Activated gamma-delta T cell treated with anti-CD3 and anti-CD28 coated beads, Interleukin-2, amount 50 U/mL, for 16 hours (primary cell): Measurements from ENCODE around the gene COLGALT1.
"Not testable (repeated sequence)": the region's sequence is repeated elsewhere in the genome, so short reads cannot be mapped to it uniquely, and the experiment has no call there.

ENCODE experiments used
- DNase-seq: peaks from one replicate; pipeline ENCODE4 v3.0.0-alpha.2; 2020; ENCODE audit warnings: low read depth

Gene COLGALT1

GRCh38 chr19:17562097-17562496, 6.6 kb downstream of the COLGALT1 start:
- DNase-seq = no peak

DNA sequence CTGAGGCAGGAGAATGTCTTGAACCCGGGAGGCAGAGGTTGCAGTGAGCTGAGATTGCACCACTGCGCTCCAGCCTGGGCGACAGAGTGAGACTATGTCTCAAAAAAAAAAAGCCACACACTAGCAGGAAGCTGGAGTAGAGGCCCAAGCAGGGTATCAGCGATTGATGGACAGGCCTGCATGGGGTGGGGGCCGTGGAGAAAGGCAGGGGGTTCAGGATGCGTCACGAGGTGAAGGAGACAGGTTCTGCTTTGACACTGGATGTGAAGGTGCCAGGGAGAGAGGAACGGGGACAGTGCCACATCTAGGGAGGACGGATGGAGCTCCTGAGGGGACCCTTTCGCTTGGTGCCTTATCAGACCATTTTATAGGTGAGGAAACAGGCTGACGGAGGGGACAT, 7.1 kb downstream of the COLGALT1 start:
- no peak for DNase-seq

DNA sequence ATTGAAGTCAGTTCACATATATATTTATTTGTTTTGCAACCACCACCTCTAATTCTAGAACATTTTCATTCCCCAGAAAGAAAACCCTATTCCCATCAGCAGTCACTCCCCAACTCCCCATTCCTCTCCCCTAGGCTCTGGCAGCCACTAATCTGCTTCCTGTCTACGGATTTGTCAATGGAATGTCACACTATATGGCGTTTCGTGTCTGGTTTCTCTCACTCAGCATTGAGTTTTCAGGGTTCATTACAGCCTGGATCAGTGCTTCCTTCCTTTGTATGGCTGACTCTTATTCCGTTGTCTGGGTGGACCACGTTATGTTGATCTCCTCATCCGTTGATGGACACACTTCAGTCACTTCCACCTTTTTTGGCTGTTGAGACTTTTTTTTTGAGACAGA, 9.3 kb downstream of the COLGALT1 start:
- DNase-seq = no peak

DNA sequence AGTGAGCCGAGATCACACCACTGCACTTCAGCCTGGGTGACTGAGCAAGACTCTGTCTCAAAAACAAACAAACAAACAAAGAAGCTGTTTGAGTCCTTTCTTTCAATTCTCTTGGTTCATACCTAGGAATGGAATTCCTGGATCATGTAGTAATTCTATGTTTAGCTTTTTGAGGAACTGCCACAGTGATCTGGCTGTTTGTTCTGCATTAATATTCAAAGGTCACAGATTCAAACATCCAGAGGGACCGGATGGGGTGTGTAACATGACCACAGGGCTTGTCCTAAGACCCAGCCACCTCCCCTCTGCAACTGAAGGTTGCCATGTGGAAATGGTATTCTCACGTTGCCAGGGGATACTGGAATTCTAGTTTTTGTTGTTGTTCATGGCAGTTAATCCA, 10.2 kb downstream of the COLGALT1 start:
- no peak for DNase-seq

DNA sequence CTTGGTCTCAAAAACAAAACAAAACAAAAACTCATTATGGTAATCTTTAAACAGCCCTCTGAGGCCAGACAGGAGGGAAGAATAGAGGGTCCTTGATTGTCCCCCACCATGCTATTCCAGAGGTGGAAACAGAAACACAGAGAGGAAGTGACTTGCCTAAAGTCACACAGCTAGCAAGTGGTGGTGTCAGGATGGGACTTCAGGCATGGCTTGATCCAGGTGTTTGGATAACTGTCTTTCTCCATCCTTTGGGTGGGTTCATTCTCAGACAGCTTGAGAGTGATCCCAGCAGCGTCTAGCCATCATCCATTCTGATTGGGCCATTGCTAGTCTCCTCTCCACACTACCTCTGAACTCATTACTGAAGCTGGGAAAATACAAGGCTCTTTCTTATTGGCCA, 12.5 kb downstream of the COLGALT1 start:
- DNase-seq = no peak

GRCh38 chr19:17570291-17570690, 14.8 kb downstream of the COLGALT1 start:
- DNase-seq = not testable (repeated sequence)

DNA sequence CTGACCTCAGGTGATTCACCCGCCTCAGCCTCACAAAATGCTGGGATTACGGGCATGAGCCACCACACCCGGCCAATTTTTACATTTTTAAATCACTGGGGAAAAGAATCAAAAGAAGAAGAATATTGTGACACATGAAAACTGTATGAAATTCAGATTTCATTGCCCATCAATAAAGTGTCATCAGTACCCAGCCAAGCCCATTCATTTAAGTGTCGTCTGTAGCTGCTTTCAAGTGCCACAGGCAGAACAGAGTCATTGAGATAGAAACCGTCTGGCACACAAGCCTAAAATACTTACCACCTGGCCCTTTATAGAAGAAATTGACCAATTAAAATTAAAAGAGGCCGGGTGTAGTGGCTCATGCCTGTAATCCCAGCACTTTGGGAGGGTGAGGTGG, 15.3 kb downstream of the COLGALT1 start:
- no peak for DNase-seq

- DNase-seq = no peak
Measured at GRCh38 chr19:17572638-17573037, 17.2 kb downstream of the COLGALT1 start.

GRCh38 chr19:17575871-17576757, 20.7 kb downstream of the COLGALT1 start:
- DNase-seq = no peak

- no peak for DNase-seq
Measured at GRCh38 chr19:17576758-17577456, 21.5 kb downstream of the COLGALT1 start.

DNA sequence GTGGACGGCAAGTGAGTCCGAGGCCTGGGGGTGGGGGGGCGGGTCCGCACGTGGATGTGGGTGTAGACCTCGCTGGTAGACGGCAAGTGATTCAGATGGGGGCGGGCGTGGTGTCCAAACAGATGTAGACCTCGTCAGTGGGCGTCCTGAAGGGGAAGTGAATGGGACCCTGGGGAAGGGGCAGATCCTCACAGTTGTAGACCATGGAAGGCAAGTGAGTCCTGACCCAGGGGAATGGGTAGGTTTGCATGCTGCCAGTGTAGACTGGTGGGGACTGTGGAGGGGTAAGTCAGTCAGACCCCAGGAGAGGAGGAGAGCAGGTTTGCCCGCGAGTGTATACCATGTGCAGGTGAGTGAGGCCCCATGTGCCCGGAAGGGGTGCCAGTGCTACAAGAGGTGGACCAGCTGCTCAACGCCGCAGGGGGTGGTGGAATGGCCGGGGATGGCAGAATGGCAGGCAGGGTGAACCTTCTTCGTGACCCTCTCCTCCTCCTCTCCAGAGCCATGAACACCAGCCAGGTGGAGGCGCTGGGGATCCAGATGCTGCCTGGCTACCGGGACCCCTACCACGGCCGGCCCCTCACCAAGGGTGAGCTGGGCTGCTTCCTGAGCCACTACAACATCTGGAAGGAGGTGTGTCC, 22.1 kb downstream of the COLGALT1 start:
- DNase-seq = no peak

DNA sequence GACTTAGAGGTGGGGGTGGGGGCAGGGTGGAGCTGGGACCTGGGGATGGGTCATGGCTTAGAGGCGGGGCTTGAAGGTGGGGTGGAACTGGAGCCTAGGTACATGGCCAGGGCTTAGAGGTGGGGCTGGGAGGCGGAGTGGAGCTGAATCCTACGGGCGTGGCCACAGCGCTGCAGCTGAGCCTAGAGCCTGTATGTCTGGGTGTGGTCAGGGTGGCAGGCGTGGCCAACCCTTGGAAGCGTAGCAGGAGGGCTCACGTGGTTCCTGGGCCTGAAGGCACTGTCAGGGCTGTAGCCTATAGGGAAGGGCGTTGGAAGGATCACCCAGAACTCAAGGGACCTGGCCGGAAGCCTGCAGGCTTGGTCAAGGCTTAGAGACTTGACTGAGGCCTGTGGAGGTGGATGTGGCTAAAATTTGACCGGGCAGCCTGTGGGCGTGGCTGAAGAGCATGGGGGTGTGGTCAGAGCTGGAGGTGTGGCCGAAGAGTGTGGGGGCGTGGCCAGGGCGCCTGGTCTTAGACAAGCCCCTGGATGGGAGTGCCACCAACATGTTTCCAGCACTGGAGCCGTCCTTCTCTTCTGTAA, 24.3 kb downstream of the COLGALT1 start:
- no peak for DNase-seq

GRCh38 chr19:17580470-17581144, 25.2 kb downstream of the COLGALT1 start:
- no peak for DNase-seq

GRCh38 chr19:17581211-17581874, 25.9 kb downstream of the COLGALT1 start:
- DNase-seq = no peak

GRCh38 chr19:17582613-17583012, 27.2 kb downstream of the COLGALT1 start:
- no peak for DNase-seq

DNA sequence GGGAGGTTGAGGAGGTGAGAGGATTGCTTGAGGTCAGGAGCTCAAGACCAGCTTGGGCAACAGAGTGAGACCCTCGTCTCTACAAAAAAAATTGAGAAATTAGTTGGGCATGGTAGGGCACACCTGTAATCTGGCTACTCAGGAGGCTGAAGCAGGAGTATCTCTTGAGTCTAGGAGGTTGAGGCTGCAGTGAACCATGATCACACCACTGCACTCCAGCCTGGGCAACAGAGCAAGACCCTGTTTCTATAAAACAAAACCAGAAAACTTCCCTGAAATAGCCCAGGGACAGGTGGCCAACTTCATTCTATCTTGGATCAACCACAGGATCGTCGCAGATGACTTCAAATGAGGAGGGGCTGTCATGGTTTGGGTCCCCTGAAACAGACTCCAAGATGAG, 28.7 kb downstream of the COLGALT1 start:
- no peak for DNase-seq

GRCh38 chr19:17585395-17585794, 29.9 kb downstream of the COLGALT1 start:
- DNase-seq = not testable (repeated sequence)

GRCh38 chr19:17590866-17591265, 35.4 kb downstream of the COLGALT1 start:
- no peak for DNase-seq

- not testable (repeated sequence) for DNase-seq
Measured at GRCh38 chr19:17594296-17594695, 38.8 kb downstream of the COLGALT1 start.

GRCh38 chr19:17598063-17598462, 42.6 kb downstream of the COLGALT1 start:
- DNase-seq = not testable (repeated sequence)

- DNase-seq = no peak
Measured at GRCh38 chr19:17598953-17599352, 43.5 kb downstream of the COLGALT1 start.
